Esophagus squamous epithelium (tissue), 5 donors: ENCODE data around the gene DPRX. TPM values are rescaled to one million over a fixed set of nuclear protein-coding genes. Genes with fewer than 3 reads are reported as not detected.

Source experiments
- DNase-seq: peaks from one replicate; lab custom pipeline; 2025; lab: John Stamatoyannopoulos, UW
- H3K27ac ChIP-seq, 4 donors: fragments of 200-600 bp; sonication (generic); one replicate each; pipeline ENCODE4 v1.5.1; 2016 to 2019; ENCODE audit warnings: mild to moderate bottlenecking in 1 of 4
- H3K27me3 ChIP-seq, 4 donors: fragments of 200-600 bp; sonication (generic); 1 replicate in 3 of 4; 2 replicates in 1 of 4; pipeline versions ENCODE4 v1.5.1 to v1.6.0; 2017 to 2021; ENCODE audit warnings: antibody characterized with exemption in 1 of 4
- H3K36me3 ChIP-seq, 3 donors: fragments of 200-600 bp; sonication (generic); one replicate each; pipeline ENCODE4 v1.5.1; 2016 to 2019
- H3K4me1 ChIP-seq, 3 donors: fragments of 200-600 bp; sonication (generic); one replicate each; pipeline ENCODE4 v1.5.1; 2017 to 2019
- H3K4me3 ChIP-seq, 4 donors: fragments of 200-600 bp; sonication (generic); 1 replicate in 3 of 4; 2 replicates in 1 of 4; pipeline ENCODE4 v1.5.1; 2016 to 2019; ENCODE audit warnings: mild to moderate bottlenecking in 2 of 4, moderate library complexity in 1 of 4
- H3K9me3 ChIP-seq, 3 donors: fragments of 200-600 bp; sonication (generic); one replicate each; pipeline ENCODE4 v1.5.1; 2016 to 2019
- POLR2A ChIP-seq, 4 donors: fragments of 450-650 bp; IDR thresholded peaks; one replicate each; pipeline ENCODE4 v1.6.1; 2017; ENCODE audit warnings: antibody characterized with exemption in 4 of 4, mild to moderate bottlenecking in 4 of 4, moderate library complexity in 3 of 4
- WGBS, 2 donors: methylation state at CpG; one replicate each; pipeline ENCODE4 v1.1.5; 2018; 5-methylcytosine and 5-hydroxymethylcytosine counted together
- intact Hi-C: fragments of 100-400 bp; cut with DNase I; formaldehyde crosslinking; loops from one replicate; pipeline ENCODE4 v1.15.0; 2022
- small RNA-seq, 4 donors: library from RNA; depleted of rRNA; stranded (forward); fragments of <200 nt; gene quantifications; one replicate each; pipeline ENCODE3, GENCODE V24; 2016
- total RNA-seq, 4 donors: library from RNA; depleted of rRNA; stranded (reverse); fragments of >200 nt; gene quantifications; one replicate each; pipeline ENCODE4 v1.1.0, GENCODE V29; 2016
- TF ChIP-seq, protein P1 (sequence below), 6 experiments: fragments of 450-650 bp in 4 of 6; fragments of 200-600 bp in 2 of 6; sonication (generic) in 2 of 6; IDR thresholded peaks; one replicate each; pipeline ENCODE4 v1.5.1; 2016 to 2019; ENCODE audit warnings: antibody characterized with exemption in 6 of 6, mild to moderate bottlenecking in 4 of 6, moderate library complexity in 4 of 6
- donor health status: DM: yes; HTN: yes; CAD: no.

Gene DPRX
- total RNA-seq, 4 donors from 2014 or later: not detected

DNA sequence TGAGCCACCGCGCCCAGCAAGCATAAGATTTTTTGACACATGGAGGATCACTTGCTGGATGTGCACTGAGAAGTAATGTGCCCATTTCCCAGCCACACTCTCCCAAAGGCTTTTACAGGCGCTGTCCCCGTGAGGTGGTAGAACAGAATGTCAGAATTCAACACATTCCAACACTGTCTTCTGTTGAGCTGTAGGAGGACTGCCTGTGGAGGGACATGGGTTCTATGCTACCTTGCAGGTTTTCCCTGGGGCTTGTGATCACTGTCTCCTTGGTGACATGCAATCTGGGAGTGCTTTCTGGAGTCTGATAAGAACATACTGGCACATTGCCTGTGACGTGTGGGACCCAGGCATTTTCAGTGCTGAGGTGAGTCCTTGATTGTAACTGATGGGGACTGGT is 38.5 kb downstream of the DPRX start:
- Histone ChIP-seq H3K4me1 (no peaks in the 10 kb centered on the region), H3K27me3 (no peaks in the 10 kb centered on the region), H3K9me3 (peaks cover 0 to 12% (median 0%) of the 10 kb centered on the region in 3 donors), H3K4me3 (no peak overlapping the region), H3K27ac (no peak overlapping the region), H3K36me3 (no peaks in the 10 kb centered on the region)
- WGBS, 2 donors: 87 to 89% methylated on average over 4 to 5 of the region's 5 CpGs
- intact Hi-C loops: no loop called here
- TF ChIP-seq POLR2A (IDR thresholded peaks at IDR 0.05): no peak
- TF ChIP-seq, protein P1, sequence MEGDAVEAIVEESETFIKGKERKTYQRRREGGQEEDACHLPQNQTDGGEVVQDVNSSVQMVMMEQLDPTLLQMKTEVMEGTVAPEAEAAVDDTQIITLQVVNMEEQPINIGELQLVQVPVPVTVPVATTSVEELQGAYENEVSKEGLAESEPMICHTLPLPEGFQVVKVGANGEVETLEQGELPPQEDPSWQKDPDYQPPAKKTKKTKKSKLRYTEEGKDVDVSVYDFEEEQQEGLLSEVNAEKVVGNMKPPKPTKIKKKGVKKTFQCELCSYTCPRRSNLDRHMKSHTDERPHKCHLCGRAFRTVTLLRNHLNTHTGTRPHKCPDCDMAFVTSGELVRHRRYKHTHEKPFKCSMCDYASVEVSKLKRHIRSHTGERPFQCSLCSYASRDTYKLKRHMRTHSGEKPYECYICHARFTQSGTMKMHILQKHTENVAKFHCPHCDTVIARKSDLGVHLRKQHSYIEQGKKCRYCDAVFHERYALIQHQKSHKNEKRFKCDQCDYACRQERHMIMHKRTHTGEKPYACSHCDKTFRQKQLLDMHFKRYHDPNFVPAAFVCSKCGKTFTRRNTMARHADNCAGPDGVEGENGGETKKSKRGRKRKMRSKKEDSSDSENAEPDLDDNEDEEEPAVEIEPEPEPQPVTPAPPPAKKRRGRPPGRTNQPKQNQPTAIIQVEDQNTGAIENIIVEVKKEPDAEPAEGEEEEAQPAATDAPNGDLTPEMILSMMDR (IDR thresholded peaks at IDR 0.05): no peak
- DNase-seq: no peak

DNA sequence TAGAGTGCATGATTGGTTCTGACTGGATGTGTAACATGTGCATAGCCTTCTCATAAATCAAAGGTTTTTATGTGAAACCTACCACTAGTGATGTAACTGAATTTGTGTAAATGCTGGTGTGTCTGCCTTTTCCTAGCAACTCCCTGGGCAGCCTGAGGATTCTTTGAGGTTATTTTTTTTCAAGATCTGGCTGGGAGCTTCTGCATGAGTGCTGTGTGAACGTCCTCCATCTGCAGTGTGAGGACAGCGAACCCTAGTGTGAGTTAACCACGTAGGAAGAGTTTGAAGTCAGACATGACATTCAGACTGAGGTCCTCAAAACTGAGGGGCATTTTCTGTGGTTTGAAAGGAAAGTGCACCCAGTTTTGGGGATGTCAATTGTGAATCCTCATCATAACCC is 39.9 kb downstream of the DPRX start:
- H3K27ac ChIP-seq: no peak overlapping the region
- intact Hi-C loops: no loop called here
- TF ChIP-seq POLR2A (IDR thresholded peaks at IDR 0.05): no peak
- TF ChIP-seq, protein P1 (IDR thresholded peaks at IDR 0.05): no peak
- 20 to 45% methylated on average over 2 to 3 of the region's 3 CpGs for WGBS, 2 donors
- peaks cover 0 to 12% (median 0%) of the 10 kb centered on the region in 3 donors for H3K9me3 ChIP-seq
- H3K4me1 ChIP-seq: no peaks in the 10 kb centered on the region
- DNase-seq: no peak
- H3K36me3 ChIP-seq: no peaks in the 10 kb centered on the region
- H3K27me3 ChIP-seq: no peaks in the 10 kb centered on the region
- H3K4me3 ChIP-seq: no peak overlapping the region

Small RNAs within 50 kb of the gene (small RNA-seq; reads per million reads assigned to genes)
- gene MIR1323 (0 reads per million in 4 donors), gene MIR498 (0 reads per million in 4 donors), gene MIR512-1 (0 reads per million in 4 donors), gene MIR512-2 (0 reads per million in 4 donors), gene MIR515-1 (0 reads per million in 4 donors), gene MIR515-2 (0 reads per million in 4 donors), gene MIR519C (0 reads per million in 4 donors), gene MIR519E (0 reads per million in 4 donors), gene MIR520E (0 reads per million in 4 donors), gene RNU6-698P (0 reads per million in 4 donors)

Other genes with a start within 250 kb of the DPRX start
- 1 to 10 TPM; 3.3 to 9.0 (median 6.0) TPM for gene ZNF765, start 236.8 kb upstream of the DPRX start, total RNA-seq
- 10 to 100 TPM in 1 of 4 donors, 1 to 10 TPM in 3; 3.2 to 11.8 (median 5.0) TPM for gene ZNF761, start 200.0 kb upstream of the DPRX start, total RNA-seq
- 1 to 10 TPM; 1.2 to 3.2 (median 2.5) TPM for gene ZNF813, start 164.3 kb upstream of the DPRX start, total RNA-seq
- 10 to 100 TPM in 1 of 4 donors, 1 to 10 TPM in 3; 2.8 to 15.8 (median 7.9) TPM for gene ZNF331, start 93.9 kb upstream of the DPRX start, total RNA-seq
- gene NLRP12, start 192.3 kb downstream of the DPRX start, total RNA-seq: under 1 TPM in 2 of 4 donors, not detected in 2; 0.19 to 0.59 TPM
- gene MYADM, start 235.9 kb downstream of the DPRX start, total RNA-seq: 10 to 100 TPM in 1 of 4 donors, 1 to 10 TPM in 3; 4.1 to 30.7 (median 7.8) TPM